ENCODE measurements around the gene TRPT1. TPM values are rescaled to one million over a fixed set of nuclear protein-coding genes. Genes with fewer than 3 reads are reported as not detected.
A peak's percentile ranks its signal among the peaks of the same experiment; 100 is the strongest.

TRPT1 gene
- total RNA-seq, 2 experiments from 2014 or later: 30.4 to 35.6 TPM

DNA sequence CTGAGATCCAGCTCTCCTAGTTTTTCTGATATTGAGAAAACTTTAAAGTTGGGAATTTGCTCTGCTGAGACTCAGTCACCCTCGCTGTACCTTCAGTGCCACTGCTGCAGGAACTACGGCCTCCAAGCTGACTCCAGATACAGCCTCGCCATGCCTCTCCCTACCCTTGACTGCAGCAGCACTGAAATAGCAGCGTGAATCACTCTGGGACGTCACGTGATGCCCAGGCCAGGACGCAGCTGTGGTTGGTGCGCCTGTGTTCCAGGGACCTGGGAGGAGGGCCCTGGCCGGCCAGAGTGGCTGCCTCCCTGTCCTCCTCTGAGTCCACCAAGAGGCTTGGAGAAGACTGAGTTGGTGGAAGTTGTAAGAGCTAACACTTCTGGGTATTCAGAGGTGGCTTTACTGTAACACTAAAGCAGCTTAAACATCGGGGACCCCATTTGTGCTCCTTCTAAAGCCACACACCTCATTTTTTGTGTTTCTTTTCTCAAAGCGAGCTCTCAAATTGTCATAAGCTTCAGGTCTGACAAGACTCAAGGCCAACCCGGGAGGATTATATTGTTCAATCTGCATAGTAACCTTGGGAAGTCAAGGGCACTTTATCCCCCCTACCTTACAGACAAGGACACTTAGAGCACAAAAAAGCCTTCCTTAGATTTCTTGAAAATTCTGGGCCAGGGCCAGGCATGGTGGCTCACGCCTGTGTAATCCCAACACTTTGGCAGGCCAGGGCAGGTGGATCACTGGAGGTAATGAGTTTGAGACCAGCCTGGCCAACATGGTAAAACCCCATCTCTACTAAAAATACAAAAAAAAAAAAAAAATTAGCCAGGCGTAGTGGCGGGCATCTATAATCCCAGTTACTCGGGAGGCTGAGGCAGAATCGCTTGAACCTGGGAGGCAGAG lies 44.2 kb downstream of the TRPT1 start:
- H3K27ac Mint-ChIP-seq: no peak overlapping the region
- intact Hi-C loops (cut with micrococcal nuclease): no loop called here
- peak; percentile 68 for DNase-seq
- POLR2A ChIA-PET: interaction anchor here (0.8 to 1.4 kb wide), 2 partner anchors 15 to 42 kb away, joined by 4 to 6 read pairs; no protein-coding TSS in a partner anchor
- H3K4me3 Mint-ChIP-seq: no peak overlapping the region
- no peaks in the 10 kb centered on the region for H3K9me3 Mint-ChIP-seq
- CTCF ChIA-PET: interaction anchor here (1.0 to 1.3 kb wide), 4 partner anchors 29 to 260 kb away, joined by 3 to 4 read pairs (median 4); no protein-coding TSS in a partner anchor
- H3K36me3 Mint-ChIP-seq: peaks cover 3% of the 10 kb centered on the region
- no peaks in the 10 kb centered on the region for H3K27me3 Mint-ChIP-seq
- peaks cover 41% of the 10 kb centered on the region for H3K4me1 Mint-ChIP-seq (ENCODE audit: low read depth)

GRCh38 chr11:64180891-64181290 lies 45.1 kb downstream of the TRPT1 start:
- intact Hi-C loops (cut with micrococcal nuclease): no loop called here
- no peaks in the 10 kb centered on the region for H3K27me3 Mint-ChIP-seq
- no peaks in the 10 kb centered on the region for H3K9me3 Mint-ChIP-seq
- ChIA-PET CTCF (interaction anchor here (1.0 to 1.3 kb wide), 2 partner anchors 181 to 259 kb away, joined by 3 to 4 read pairs; no protein-coding TSS in a partner anchor), POLR2A (interaction anchor here (0.8 to 1.4 kb wide), 2 partner anchors 14 to 43 kb away, joined by 4 to 6 read pairs; no protein-coding TSS in a partner anchor)
- H3K36me3 Mint-ChIP-seq: peaks cover 1% of the 10 kb centered on the region
- peaks cover 45% of the 10 kb centered on the region for H3K4me1 Mint-ChIP-seq (ENCODE audit: low read depth)
- DNase-seq: no peak
- H3K27ac Mint-ChIP-seq: no peak overlapping the region
- H3K4me3 Mint-ChIP-seq: no peak overlapping the region

GRCh38 chr11:64178951-64179639 lies 46.9 kb downstream of the TRPT1 start:
- ChIA-PET CTCF (no interaction called here), POLR2A (interaction anchor here (1.0 kb wide), 1 partner anchor 13 kb away, joined by 3 read pairs; no protein-coding TSS in a partner anchor)
- intact Hi-C loops (cut with micrococcal nuclease): no loop called here
- Mint-ChIP-seq H3K4me3 (no peak overlapping the region), H3K27ac (no peak overlapping the region), H3K4me1 (ENCODE audit: low read depth) (peaks cover 42% of the 10 kb centered on the region), H3K36me3 (peaks cover 1% of the 10 kb centered on the region), H3K27me3 (no peaks in the 10 kb centered on the region), H3K9me3 (peaks cover 2% of the 10 kb centered on the region)
- no peak for DNase-seq

DNA sequence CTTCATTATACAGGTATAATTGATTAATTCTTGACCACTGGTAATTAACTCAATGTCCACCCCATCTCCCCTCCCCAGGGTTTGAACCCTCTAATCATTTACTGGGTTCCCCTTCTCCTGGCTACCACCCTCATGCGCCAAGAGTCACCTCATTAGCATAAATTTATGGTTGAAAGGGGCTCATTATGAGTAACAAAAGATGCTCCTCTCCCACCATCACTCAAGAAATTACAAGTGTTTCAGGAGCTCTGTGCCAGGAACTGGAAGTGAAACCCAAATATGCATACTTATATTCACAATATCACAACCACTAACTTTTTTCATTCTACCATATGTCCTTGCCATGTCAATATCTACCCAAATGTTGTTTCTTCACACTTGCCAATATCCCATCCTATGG lies 47.8 kb downstream of the TRPT1 start:
- Mint-ChIP-seq H3K4me1 (ENCODE audit: low read depth) (peaks cover 35% of the 10 kb centered on the region), H3K36me3 (peaks cover 6% of the 10 kb centered on the region), H3K27ac (no peak overlapping the region), H3K27me3 (no peaks in the 10 kb centered on the region), H3K9me3 (peaks cover 8% of the 10 kb centered on the region), H3K4me3 (no peak overlapping the region)
- DNase-seq: no peak
- POLR2A ChIA-PET: no interaction called here
- CTCF ChIA-PET: no interaction called here
- intact Hi-C loops (cut with micrococcal nuclease): no loop called here

DNA sequence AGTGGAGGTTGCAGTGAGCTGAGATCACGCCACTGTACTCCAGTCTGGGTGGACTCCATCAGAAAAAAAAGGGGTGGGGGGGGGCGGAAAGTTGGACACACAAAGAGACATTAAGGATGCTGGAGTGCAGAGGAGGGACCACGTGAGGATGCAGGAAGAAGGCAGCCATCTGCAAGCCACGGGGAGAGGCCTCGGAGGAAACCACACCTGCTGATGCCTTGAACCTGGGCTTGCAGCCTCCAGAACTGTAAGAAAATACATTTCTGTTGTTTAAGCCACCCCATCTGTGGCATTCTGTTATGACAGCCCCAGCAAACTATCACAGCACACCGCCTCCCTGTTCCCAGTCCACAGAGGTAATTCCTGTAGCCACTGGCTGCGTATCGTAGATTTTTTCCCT lies 49.2 kb downstream of the TRPT1 start:
- Mint-ChIP-seq H3K36me3 (peaks cover 6% of the 10 kb centered on the region), H3K4me1 (ENCODE audit: low read depth) (peaks cover 29% of the 10 kb centered on the region), H3K9me3 (peaks cover 8% of the 10 kb centered on the region), H3K4me3 (no peak overlapping the region), H3K27me3 (no peaks in the 10 kb centered on the region), H3K27ac (no peak overlapping the region)
- POLR2A ChIA-PET: no interaction called here
- intact Hi-C loops (cut with micrococcal nuclease): no loop called here
- CTCF ChIA-PET: no interaction called here
- no peak for DNase-seq

Other genes starting within 250 kb of the TRPT1 start
- 10 to 100 TPM; 69.5 to 72.2 TPM for gene OTUB1, start 239.7 kb downstream of the TRPT1 start, total RNA-seq
- under 1 TPM; 0.36 to 0.50 TPM for gene FLRT1, start 190.3 kb downstream of the TRPT1 start, total RNA-seq
- gene MACROD1, start 60.1 kb downstream of the TRPT1 start, total RNA-seq: 10 to 100 TPM; 24.5 to 31.0 TPM
- gene STIP1, start 40.0 kb downstream of the TRPT1 start, total RNA-seq: 100 to 1,000 TPM; 402 to 413 TPM
- 100 to 1,000 TPM; 195 to 203 TPM for gene FERMT3, start 19.5 kb downstream of the TRPT1 start, total RNA-seq
- gene NUDT22, start 88 bp upstream of the TRPT1 start, total RNA-seq: 10 to 100 TPM; 69.8 to 79.8 TPM
- 10 to 100 TPM; 22.5 to 26.2 TPM for gene DNAJC4, start 4.4 kb upstream of the TRPT1 start, total RNA-seq
- 10 to 100 TPM; 78.9 to 82.1 TPM for gene VEGFB, start 8.4 kb upstream of the TRPT1 start, total RNA-seq
- gene FKBP2, start 14.9 kb upstream of the TRPT1 start, total RNA-seq: 10 to 100 TPM; 28.7 to 34.9 TPM
- gene PPP1R14B, start 20.8 kb upstream of the TRPT1 start, total RNA-seq: 100 to 1,000 TPM; 238 to 242 TPM
- 10 to 100 TPM; 10.4 to 12.3 TPM for gene PLCB3, start 25.3 kb upstream of the TRPT1 start, total RNA-seq
- 10 to 100 TPM; 23.7 to 24.2 TPM for gene BAD, start 58.5 kb upstream of the TRPT1 start, total RNA-seq
- gene GPR137, start 59.7 kb upstream of the TRPT1 start, total RNA-seq: 10 to 100 TPM; 28.7 to 31.6 TPM
- gene KCNK4, start 65.1 kb upstream of the TRPT1 start, total RNA-seq: under 1 TPM in 1 of 2 experiments, not detected in 1; 0.34 TPM
- not detected for gene CATSPERZ, start 74.2 kb upstream of the TRPT1 start, total RNA-seq
- 10 to 100 TPM; 32.8 to 35.6 TPM for gene ESRRA, start 79.3 kb upstream of the TRPT1 start, total RNA-seq
- 100 to 1,000 TPM; 255 to 258 TPM for gene TRMT112, start 91.4 kb upstream of the TRPT1 start, total RNA-seq
- 100 to 1,000 TPM; 156 to 164 TPM for gene PRDX5, start 91.9 kb upstream of the TRPT1 start, total RNA-seq
- gene CCDC88B, start 114.0 kb upstream of the TRPT1 start, total RNA-seq: 10 to 100 TPM; 69.5 to 74.5 TPM
- gene RPS6KA4, start 133.0 kb upstream of the TRPT1 start, total RNA-seq: 10 to 100 TPM; 31.4 to 34.3 TPM